Mononuclear cell (primary cell): Measurements from ENCODE around the gene CNOT4. TPM values are rescaled to one million over a fixed set of nuclear protein-coding genes. Genes with fewer than 3 reads are reported as not detected.

ENCODE experiments used
- H3K27me3 ChIP-seq: 2 replicates; pipeline ENCODE4 v1.6.0; 2011; ENCODE audit warnings: low read length, control low read depth; ENCODE audit not compliant: insufficient read depth
- H3K4me1 ChIP-seq: 2 replicates; pipeline ENCODE4 v1.5.1; 2011; ENCODE audit warnings: mild to moderate bottlenecking, low read length, control low read depth; ENCODE audit not compliant: insufficient read depth
- H3K4me3 ChIP-seq: 2 replicates; pipeline ENCODE4 v1.5.1; 2011; ENCODE audit warnings: mild to moderate bottlenecking, low read length, moderate library complexity
- H3K9me3 ChIP-seq: 2 replicates; pipeline ENCODE4 v1.5.1; 2011; ENCODE audit warnings: low read depth, mild to moderate bottlenecking, control low read depth, low read length
- total RNA-seq: library from RNA; depleted of rRNA; stranded (reverse); fragments of >200 nt; gene quantifications from one replicate; pipeline ENCODE4 v1.2.3, GENCODE V29; 2012

Gene CNOT4
- total RNA-seq, 1 donor: 19.8 TPM

- Histone ChIP-seq H3K9me3 (no peaks in the 10 kb centered on the region), H3K4me1 (no peaks in the 10 kb centered on the region), H3K27me3 (no peaks in the 10 kb centered on the region), H3K4me3 (no peak overlapping the region)
Measured at GRCh38 chr7:135381369-135381768, 128.5 kb downstream of the CNOT4 start.

GRCh38 chr7:135380351-135380750, 129.6 kb downstream of the CNOT4 start:
- Histone ChIP-seq H3K9me3 (no peaks in the 10 kb centered on the region), H3K27me3 (no peaks in the 10 kb centered on the region), H3K4me1 (no peaks in the 10 kb centered on the region), H3K4me3 (no peak overlapping the region)

GRCh38 chr7:135377171-135377570, 132.7 kb downstream of the CNOT4 start:
- H3K4me1 ChIP-seq: no peaks in the 10 kb centered on the region
- H3K9me3 ChIP-seq: no peaks in the 10 kb centered on the region
- no peaks in the 10 kb centered on the region for H3K27me3 ChIP-seq
- no peak overlapping the region for H3K4me3 ChIP-seq

- H3K27me3 ChIP-seq: no peaks in the 10 kb centered on the region
- no peak overlapping the region for H3K4me3 ChIP-seq
- H3K4me1 ChIP-seq: no peaks in the 10 kb centered on the region
- no peaks in the 10 kb centered on the region for H3K9me3 ChIP-seq
Measured at GRCh38 chr7:135375908-135376699, 133.8 kb downstream of the CNOT4 start.

GRCh38 chr7:135374736-135375135, 135.2 kb downstream of the CNOT4 start:
- H3K4me1 ChIP-seq: no peaks in the 10 kb centered on the region
- no peaks in the 10 kb centered on the region for H3K9me3 ChIP-seq
- no peak overlapping the region for H3K4me3 ChIP-seq
- H3K27me3 ChIP-seq: no peaks in the 10 kb centered on the region

- H3K27me3 ChIP-seq: no peaks in the 10 kb centered on the region
- H3K9me3 ChIP-seq: no peaks in the 10 kb centered on the region
- no peaks in the 10 kb centered on the region for H3K4me1 ChIP-seq
- no peak overlapping the region for H3K4me3 ChIP-seq
Measured at GRCh38 chr7:135372222-135372621, 137.7 kb downstream of the CNOT4 start.

GRCh38 chr7:135370656-135371055, 139.2 kb downstream of the CNOT4 start:
- Histone ChIP-seq H3K4me3 (no peak overlapping the region), H3K9me3 (no peaks in the 10 kb centered on the region), H3K27me3 (no peaks in the 10 kb centered on the region), H3K4me1 (no peaks in the 10 kb centered on the region)

- H3K27me3 ChIP-seq: no peaks in the 10 kb centered on the region
- no peaks in the 10 kb centered on the region for H3K4me1 ChIP-seq
- no peaks in the 10 kb centered on the region for H3K9me3 ChIP-seq
- H3K4me3 ChIP-seq: no peak overlapping the region
Measured at GRCh38 chr7:135369405-135369804, 140.5 kb downstream of the CNOT4 start.

- Histone ChIP-seq H3K4me3 (no peak overlapping the region), H3K27me3 (no peaks in the 10 kb centered on the region), H3K4me1 (no peaks in the 10 kb centered on the region), H3K9me3 (no peaks in the 10 kb centered on the region)
Measured at GRCh38 chr7:135368416-135369186, 141.3 kb downstream of the CNOT4 start.

GRCh38 chr7:135366843-135367508, 142.9 kb downstream of the CNOT4 start:
- Histone ChIP-seq H3K4me3 (no peak overlapping the region), H3K27me3 (no peaks in the 10 kb centered on the region), H3K9me3 (no peaks in the 10 kb centered on the region), H3K4me1 (no peaks in the 10 kb centered on the region)

GRCh38 chr7:135365721-135366120, 144.2 kb downstream of the CNOT4 start:
- Histone ChIP-seq H3K4me1 (no peaks in the 10 kb centered on the region), H3K4me3 (no peak overlapping the region), H3K9me3 (no peaks in the 10 kb centered on the region)

GRCh38 chr7:135364206-135364605, 145.7 kb downstream of the CNOT4 start:
- no peaks in the 10 kb centered on the region for H3K4me1 ChIP-seq
- no peaks in the 10 kb centered on the region for H3K9me3 ChIP-seq
- no peak overlapping the region for H3K4me3 ChIP-seq
- no peaks in the 10 kb centered on the region for H3K27me3 ChIP-seq

More at GRCh38 chr7:135365721-135366120, 144.2 kb downstream of the CNOT4 start:
- no peaks in the 10 kb centered on the region for H3K27me3 ChIP-seq

- Histone ChIP-seq H3K9me3 (no peaks in the 10 kb centered on the region), H3K4me1 (no peaks in the 10 kb centered on the region), H3K4me3 (no peak overlapping the region), H3K27me3 (no peaks in the 10 kb centered on the region)
Measured at GRCh38 chr7:135362871-135363270, 147.0 kb downstream of the CNOT4 start.

GRCh38 chr7:135361788-135362187, 148.1 kb downstream of the CNOT4 start:
- Histone ChIP-seq H3K4me1 (no peaks in the 10 kb centered on the region), H3K4me3 (no peak overlapping the region), H3K9me3 (no peaks in the 10 kb centered on the region), H3K27me3 (no peaks in the 10 kb centered on the region)

- Histone ChIP-seq H3K27me3 (no peaks in the 10 kb centered on the region), H3K4me3 (no peak overlapping the region), H3K9me3 (no peaks in the 10 kb centered on the region), H3K4me1 (no peaks in the 10 kb centered on the region)
Measured at GRCh38 chr7:135359615-135360014, 150.3 kb downstream of the CNOT4 start.
